ENCODE measurements around the gene DOCK2.

DNA sequence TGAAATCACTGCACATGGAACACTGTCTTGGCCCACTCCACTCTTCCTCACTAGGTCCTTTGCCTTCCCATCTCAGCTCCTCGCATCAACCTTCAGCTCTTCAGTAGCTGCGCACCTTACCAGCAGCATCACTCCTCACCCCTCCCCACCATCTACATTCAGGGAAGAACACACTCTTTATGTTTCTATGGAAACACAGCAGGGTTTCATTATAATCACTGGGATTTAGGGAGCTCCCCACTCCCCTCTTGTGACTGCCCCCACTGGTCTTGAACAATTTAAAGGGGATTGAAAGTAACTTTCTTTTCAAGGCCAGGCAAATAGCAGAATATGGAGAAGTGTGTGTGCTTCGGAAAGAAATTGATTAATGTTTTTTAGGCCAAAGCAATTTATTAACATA lies 232.0 kb downstream of the DOCK2 start:
- no peak for TF ChIP-seq EZH2phosphoT487 (IDR thresholded peaks at IDR 0.05; ENCODE audit: insufficient read depth, low read depth)
- TF ChIP-seq EZH2 (IDR thresholded peaks at IDR 0.05; ENCODE audit: insufficient read depth, poor library complexity, severe bottlenecking) = no peak
